OCI-LY1 (cell line): ENCODE measurements around the gene CD58.

Source experiments
- EZH2 ChIP-seq: fragments of 200-600 bp; sonication (generic), shearing (Covaris generic); IDR thresholded peaks from 2 replicates; pipeline ENCODE4 v1.8.0; 2017; ENCODE audit warnings: borderline replicate concordance, mixed run types, mild to moderate bottlenecking, antibody characterized with exemption, low read length, moderate library complexity, mixed read lengths
- TF ChIP-seq, protein P1 (sequence below): fragments of 200-600 bp; sonication (generic), shearing (Covaris generic); IDR thresholded peaks from 2 replicates; pipeline ENCODE4 v1.5.1; 2017; ENCODE audit warnings: mild to moderate bottlenecking, antibody characterized with exemption, low read length, moderate library complexity, mixed read lengths

DNA sequence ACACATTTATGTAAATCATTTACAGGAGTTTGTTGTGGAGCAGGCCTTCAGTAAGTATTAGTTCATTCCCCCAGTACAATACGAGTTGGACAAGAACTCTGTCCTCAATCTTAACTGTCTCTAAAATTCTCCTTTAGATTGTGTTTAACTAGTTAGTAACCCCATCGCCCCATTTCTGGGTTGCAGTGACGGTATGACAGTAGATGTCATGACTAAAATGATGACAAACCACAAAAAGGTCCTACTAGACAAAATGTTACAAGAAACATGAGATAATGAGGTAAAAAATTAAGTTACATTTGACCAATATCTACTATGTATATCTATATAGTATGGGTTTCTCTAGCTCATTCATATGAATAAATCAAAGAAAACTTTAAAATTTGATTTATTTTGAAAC is 41.1 kb downstream of the CD58 start:
- TF ChIP-seq, protein P1, sequence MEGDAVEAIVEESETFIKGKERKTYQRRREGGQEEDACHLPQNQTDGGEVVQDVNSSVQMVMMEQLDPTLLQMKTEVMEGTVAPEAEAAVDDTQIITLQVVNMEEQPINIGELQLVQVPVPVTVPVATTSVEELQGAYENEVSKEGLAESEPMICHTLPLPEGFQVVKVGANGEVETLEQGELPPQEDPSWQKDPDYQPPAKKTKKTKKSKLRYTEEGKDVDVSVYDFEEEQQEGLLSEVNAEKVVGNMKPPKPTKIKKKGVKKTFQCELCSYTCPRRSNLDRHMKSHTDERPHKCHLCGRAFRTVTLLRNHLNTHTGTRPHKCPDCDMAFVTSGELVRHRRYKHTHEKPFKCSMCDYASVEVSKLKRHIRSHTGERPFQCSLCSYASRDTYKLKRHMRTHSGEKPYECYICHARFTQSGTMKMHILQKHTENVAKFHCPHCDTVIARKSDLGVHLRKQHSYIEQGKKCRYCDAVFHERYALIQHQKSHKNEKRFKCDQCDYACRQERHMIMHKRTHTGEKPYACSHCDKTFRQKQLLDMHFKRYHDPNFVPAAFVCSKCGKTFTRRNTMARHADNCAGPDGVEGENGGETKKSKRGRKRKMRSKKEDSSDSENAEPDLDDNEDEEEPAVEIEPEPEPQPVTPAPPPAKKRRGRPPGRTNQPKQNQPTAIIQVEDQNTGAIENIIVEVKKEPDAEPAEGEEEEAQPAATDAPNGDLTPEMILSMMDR = no peak
- no peak for TF ChIP-seq EZH2
